Subcutaneous adipose tissue (tissue), 4 donors: ENCODE results near the gene CYS1. TPM values are rescaled to one million over a fixed set of nuclear protein-coding genes. Genes with fewer than 3 reads are reported as not detected.

Experiments
- total RNA-seq, 4 donors: library from RNA; depleted of rRNA; stranded (reverse); fragments of >200 nt; gene quantifications; one replicate each; pipeline ENCODE4 v1.1.0, GENCODE V29; 2016
- TF ChIP-seq, protein P1 (sequence below): fragments of 450-650 bp; IDR thresholded peaks from one replicate; pipeline ENCODE4 v1.5.1; 2016; ENCODE audit warnings: low read depth, mild to moderate bottlenecking, control low read depth, antibody characterized with exemption, moderate library complexity

CYS1 gene
- total RNA-seq, 4 donors from 2014 or later = 1.1 to 2.4 (median 1.4) TPM; not detected in 1

DNA sequence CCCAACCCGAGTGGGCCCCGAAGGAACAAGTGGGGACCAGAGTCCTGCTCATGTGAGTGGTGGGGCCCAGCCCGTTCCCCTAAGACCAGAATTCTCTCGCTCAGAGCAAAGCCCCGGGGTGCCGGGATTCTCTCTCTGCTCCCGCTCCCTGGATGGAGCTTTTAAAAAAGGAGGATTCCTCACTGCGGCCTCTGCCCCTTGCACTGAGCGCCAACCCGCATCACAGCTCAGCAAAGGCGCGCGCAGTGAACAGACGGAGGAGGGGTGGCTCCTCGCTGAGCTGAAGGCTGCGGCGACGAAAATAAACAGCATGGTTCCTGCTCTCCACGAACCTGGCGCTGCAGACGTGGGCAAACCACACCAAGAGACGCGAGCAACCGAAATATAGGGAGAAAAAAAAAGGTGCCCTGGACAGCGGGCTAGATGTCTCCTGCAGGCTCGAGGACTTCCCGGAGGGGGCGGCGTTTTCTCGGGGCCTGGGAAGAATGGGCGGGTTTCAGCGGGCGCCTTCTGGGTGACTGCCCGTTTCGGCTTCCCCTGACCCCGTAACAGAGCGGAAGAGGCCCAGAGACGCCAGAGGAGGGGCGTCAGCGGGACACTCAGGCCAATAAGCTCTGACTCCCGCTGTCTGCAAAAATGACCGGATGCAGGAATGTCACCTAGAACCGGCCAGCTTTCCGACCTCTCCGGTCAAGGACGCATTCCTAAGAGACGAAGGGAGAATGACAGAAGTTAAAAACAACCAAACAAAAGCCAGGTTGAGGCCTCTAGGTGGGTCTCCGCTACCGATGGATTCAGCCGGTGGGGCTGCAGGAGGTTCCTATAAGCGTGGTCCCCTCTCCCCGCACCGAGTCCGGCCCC is 37.7 kb downstream of the CYS1 start:
- TF ChIP-seq, protein P1, sequence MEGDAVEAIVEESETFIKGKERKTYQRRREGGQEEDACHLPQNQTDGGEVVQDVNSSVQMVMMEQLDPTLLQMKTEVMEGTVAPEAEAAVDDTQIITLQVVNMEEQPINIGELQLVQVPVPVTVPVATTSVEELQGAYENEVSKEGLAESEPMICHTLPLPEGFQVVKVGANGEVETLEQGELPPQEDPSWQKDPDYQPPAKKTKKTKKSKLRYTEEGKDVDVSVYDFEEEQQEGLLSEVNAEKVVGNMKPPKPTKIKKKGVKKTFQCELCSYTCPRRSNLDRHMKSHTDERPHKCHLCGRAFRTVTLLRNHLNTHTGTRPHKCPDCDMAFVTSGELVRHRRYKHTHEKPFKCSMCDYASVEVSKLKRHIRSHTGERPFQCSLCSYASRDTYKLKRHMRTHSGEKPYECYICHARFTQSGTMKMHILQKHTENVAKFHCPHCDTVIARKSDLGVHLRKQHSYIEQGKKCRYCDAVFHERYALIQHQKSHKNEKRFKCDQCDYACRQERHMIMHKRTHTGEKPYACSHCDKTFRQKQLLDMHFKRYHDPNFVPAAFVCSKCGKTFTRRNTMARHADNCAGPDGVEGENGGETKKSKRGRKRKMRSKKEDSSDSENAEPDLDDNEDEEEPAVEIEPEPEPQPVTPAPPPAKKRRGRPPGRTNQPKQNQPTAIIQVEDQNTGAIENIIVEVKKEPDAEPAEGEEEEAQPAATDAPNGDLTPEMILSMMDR = no peak

DNA sequence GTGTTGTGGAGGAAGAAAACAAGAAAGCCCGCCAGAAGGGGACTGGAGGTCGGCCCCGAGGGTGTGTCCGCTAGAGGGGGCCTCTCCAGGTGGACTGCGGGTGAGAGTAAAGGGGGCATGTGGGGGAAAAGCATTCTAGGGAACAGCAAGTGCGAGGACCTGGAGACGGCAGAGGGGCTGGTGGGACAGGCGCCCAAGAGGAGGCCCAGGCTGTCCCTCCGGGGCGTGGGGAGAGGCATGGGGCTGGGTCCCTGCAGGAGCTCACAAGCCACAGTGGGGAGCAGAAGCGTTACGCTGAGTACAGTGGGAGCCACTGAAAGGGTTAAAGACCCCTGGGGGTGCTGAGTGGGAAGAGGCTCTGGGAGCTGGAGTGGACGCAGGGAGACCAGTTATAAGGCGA is 38.5 kb downstream of the CYS1 start:
- TF ChIP-seq, protein P1 = no peak

GRCh38 chr2:10039658-10040410 is 40.4 kb downstream of the CYS1 start:
- TF ChIP-seq, protein P1 = no peak

GRCh38 chr2:10038716-10039115 is 41.5 kb downstream of the CYS1 start:
- TF ChIP-seq, protein P1 = no peak

GRCh38 chr2:10038123-10038522 is 42.1 kb downstream of the CYS1 start:
- TF ChIP-seq, protein P1 = no peak

DNA sequence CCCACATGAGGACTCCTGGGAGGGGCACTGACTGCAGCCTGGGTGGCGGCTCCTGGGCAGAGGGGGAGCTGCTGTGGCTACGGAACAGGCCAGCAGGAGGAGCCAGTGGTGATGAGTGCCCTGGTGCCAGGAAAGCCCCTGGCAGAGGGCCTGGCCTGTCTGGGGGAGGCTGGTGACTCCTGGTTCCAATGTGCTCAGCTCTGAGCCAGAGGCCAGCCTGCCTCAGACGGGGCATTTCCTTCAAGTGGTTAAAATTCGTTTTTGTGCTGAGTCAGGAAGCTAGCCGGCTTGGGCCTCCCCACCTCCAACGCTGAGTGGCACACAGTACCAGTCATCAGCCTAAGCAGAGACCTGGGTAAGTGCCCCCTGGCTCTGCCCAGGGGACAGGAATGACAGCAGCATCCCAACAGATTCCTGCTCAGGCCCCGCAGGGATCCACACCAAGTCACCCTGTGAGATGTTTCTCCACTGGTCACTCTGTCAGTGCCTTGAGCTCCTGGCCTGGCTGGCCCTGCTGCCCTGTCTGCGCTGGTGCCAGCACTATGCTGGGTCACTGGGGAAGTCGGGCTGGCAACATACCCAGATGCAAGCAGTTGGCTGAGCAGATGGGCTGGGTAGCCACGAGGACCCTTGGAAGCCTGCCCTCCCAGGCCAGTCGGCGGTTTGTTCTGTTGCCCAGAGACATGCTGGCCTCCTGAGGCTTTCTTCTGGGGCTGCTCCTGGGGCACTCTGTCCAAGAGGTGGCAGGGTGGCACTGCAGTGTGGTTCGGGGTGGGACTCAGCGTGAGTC is 43.9 kb downstream of the CYS1 start:
- TF ChIP-seq, protein P1 = no peak
